Measurements from ENCODE around the gene DAZAP1.
A peak's percentile ranks its signal among the peaks of the same experiment; 100 is the strongest.

Gene DAZAP1

DNA sequence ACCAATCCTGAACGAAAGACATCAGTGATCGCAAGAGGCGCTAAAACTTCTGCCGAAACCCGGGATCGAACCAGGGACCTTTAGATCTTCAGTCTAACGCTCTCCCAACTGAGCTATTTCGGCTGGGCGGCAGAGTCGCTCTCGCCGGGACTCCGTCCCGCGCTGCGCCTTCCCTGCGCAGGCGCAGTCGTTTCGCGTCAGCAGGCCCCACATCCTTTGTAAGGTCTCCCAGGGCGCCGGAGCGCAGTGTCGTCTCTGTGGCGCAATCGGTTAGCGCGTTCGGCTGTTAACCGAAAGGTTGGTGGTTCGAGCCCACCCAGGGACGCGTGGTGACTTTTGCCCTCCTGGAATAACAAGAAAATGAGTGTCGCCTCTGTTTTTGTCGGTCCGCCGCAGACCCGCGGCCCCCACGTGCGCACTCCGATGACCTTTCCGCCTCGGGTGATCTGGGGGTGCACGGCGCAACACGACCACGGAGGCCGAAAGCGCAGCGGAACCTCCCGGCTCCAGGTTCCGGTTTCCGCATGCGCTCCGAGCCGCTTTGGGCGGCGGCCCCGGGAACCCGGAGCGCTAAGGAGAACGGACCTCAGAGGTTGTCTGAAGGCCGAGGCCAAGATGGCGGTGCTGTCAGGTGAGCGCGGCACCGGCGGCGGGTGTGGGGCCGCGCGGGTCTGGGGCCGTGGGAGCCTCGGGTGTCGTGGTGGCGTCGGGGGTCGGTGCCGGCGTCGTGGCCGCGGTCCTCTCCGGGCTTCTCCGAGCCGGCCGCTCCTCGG is 23.9 kb upstream of the DAZAP1 start, which contains the start of gene NDUFS7:
TSS of gene NDUFS7 (plus strand) at position 596 of the 773 bp plus-strand sequence. CDS start at position 616, 20 bp downstream.
- Histone ChIP-seq H3K27me3 (ENCODE audit: low read length) (no peaks in the 10 kb centered on the region), H3K36me3 (ENCODE audit: low read length) (no peaks in the 10 kb centered on the region), H3K4me3 (ENCODE audit: insufficient read depth, low read length, poor library complexity, severe bottlenecking) (peak within 1 kb of the TSS; percentile 81), H3K27ac (ENCODE audit: low read depth, low read length) (peak within 1 kb of the TSS; percentile 62), H3K79me2 (ENCODE audit: insufficient read depth, low read length) (peaks cover 13% of the 10 kb centered on the region), H3K4me2 (ENCODE audit: low read depth, low read length, poor library complexity, severe bottlenecking) (peak within 1 kb of the TSS; percentile 83), H3K9me2 (replicated peaks; ENCODE audit: insufficient read depth, low read length) (no peaks in the 10 kb centered on the region), H2AFZ (ENCODE audit: low read depth, low read length, severe bottlenecking) (peak within 1 kb of the TSS; percentile 62), H3F3A (ENCODE audit: insufficient read depth) (no peaks in the 10 kb centered on the region), H3K9me3 (ENCODE audit: insufficient read depth, low read length) (no peaks in the 10 kb centered on the region), H4K20me1 (ENCODE audit: low read depth, low read length) (no peaks in the 10 kb centered on the region), H3K9ac (ENCODE audit: low read length) (peak within 1 kb of the TSS; percentile 85)
- TF ChIP-seq, protein P1, sequence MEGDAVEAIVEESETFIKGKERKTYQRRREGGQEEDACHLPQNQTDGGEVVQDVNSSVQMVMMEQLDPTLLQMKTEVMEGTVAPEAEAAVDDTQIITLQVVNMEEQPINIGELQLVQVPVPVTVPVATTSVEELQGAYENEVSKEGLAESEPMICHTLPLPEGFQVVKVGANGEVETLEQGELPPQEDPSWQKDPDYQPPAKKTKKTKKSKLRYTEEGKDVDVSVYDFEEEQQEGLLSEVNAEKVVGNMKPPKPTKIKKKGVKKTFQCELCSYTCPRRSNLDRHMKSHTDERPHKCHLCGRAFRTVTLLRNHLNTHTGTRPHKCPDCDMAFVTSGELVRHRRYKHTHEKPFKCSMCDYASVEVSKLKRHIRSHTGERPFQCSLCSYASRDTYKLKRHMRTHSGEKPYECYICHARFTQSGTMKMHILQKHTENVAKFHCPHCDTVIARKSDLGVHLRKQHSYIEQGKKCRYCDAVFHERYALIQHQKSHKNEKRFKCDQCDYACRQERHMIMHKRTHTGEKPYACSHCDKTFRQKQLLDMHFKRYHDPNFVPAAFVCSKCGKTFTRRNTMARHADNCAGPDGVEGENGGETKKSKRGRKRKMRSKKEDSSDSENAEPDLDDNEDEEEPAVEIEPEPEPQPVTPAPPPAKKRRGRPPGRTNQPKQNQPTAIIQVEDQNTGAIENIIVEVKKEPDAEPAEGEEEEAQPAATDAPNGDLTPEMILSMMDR (IDR thresholded peaks at IDR 0.05; ENCODE audit: insufficient read depth, low read length, poor library complexity, severe bottlenecking), result no peak
- no peak for TF ChIP-seq EZH2phosphoT487 (conservative IDR thresholded peaks at IDR 0.05; ENCODE audit: low read length)

DNA sequence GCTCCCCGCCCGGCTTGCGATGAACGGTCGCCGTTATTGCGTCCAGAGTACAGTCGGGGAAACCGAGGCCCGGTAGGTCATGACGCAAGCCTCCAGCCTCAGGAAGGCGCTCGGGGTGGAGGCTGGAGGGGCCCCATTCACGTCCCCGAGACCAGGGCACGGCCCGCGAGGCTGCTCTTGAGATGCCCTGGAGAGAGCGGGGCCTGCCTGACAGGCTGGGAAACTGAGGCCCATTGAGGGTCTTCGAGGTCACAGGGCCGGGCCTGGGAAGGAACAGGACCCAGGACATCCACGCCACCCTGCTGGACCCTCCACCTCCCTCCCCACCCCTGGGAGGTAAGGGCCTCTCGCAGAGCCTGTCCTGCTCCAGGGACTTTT is 23.3 kb upstream of the DAZAP1 start:
- H3K4me2 ChIP-seq (ENCODE audit: low read depth, low read length, poor library complexity, severe bottlenecking), result peak overlapping the region; percentile 83
- H3K9me2 ChIP-seq (replicated peaks; ENCODE audit: insufficient read depth, low read length), result no peaks in the 10 kb centered on the region
- TF ChIP-seq, protein P1 (IDR thresholded peaks at IDR 0.05; ENCODE audit: insufficient read depth, low read length, poor library complexity, severe bottlenecking), result no peak
- TF ChIP-seq EZH2phosphoT487 (conservative IDR thresholded peaks at IDR 0.05; ENCODE audit: low read length), result no peak
- H4K20me1 ChIP-seq (ENCODE audit: low read depth, low read length), result no peaks in the 10 kb centered on the region
- no peaks in the 10 kb centered on the region for H3K27me3 ChIP-seq (ENCODE audit: low read length)
- H3K79me2 ChIP-seq (ENCODE audit: insufficient read depth, low read length), result peaks cover 13% of the 10 kb centered on the region
- no peaks in the 10 kb centered on the region for H3K9me3 ChIP-seq (ENCODE audit: insufficient read depth, low read length)
- 0 out of 2 replicates have a peak overlapping the region, but pooled peaks have one; percentile 17 for H3K27ac ChIP-seq (ENCODE audit: low read depth, low read length)
- peak overlapping the region; percentile 62 for H2AFZ ChIP-seq (ENCODE audit: low read depth, low read length, severe bottlenecking)
- no peaks in the 10 kb centered on the region for H3F3A ChIP-seq (ENCODE audit: insufficient read depth)
- H3K4me3 ChIP-seq (ENCODE audit: insufficient read depth, low read length, poor library complexity, severe bottlenecking), result peak overlapping the region; percentile 81
- no peaks in the 10 kb centered on the region for H3K36me3 ChIP-seq (ENCODE audit: low read length)
- peak overlapping the region; percentile 85 for H3K9ac ChIP-seq (ENCODE audit: low read length)

DNA sequence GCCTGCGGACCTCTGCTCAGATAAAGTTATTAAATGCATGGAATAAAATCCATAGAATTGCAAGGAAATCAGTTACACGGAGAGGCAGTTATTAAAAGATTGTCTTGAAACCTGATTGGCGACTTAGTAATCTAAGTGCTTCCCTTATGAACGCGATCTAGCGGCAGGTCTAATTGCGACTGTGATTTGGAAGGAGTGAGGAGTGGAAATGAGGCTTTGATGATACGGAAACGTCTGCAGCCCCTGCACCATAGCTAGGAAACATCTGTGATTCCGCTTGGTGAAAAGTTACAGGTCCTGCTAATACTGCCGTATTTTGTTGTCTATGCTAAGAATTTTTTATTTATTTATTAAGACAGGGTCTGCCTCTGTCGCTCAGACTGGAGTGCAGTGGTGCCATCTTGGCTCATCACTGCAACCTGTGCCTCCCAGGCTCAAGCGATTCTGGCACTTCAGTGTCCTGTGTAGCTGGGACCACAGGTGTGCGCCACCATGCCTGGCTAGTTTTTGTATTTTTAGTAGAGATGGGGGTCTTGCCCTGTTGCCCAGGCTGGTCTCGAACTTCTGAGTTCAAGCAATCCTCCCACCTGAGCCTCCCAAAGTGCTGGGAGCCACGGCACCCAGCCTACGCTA is 22.8 kb upstream of the DAZAP1 start:
- Histone ChIP-seq H3K4me3 (ENCODE audit: insufficient read depth, low read length, poor library complexity, severe bottlenecking) (peak overlapping the region; percentile 81), H3K27me3 (ENCODE audit: low read length) (no peaks in the 10 kb centered on the region), H3K9me3 (ENCODE audit: insufficient read depth, low read length) (no peaks in the 10 kb centered on the region), H3K27ac (ENCODE audit: low read depth, low read length) (no peak overlapping the region), H4K20me1 (ENCODE audit: low read depth, low read length) (no peaks in the 10 kb centered on the region), H3F3A (ENCODE audit: insufficient read depth) (no peaks in the 10 kb centered on the region), H3K9me2 (replicated peaks; ENCODE audit: insufficient read depth, low read length) (no peaks in the 10 kb centered on the region), H3K9ac (ENCODE audit: low read length) (peak overlapping the region; percentile 85), H3K79me2 (ENCODE audit: insufficient read depth, low read length) (peaks cover 13% of the 10 kb centered on the region), H2AFZ (ENCODE audit: low read depth, low read length, severe bottlenecking) (peak overlapping the region; percentile 62), H3K4me2 (ENCODE audit: low read depth, low read length, poor library complexity, severe bottlenecking) (peak overlapping the region; percentile 83), H3K36me3 (ENCODE audit: low read length) (no peaks in the 10 kb centered on the region)
- TF ChIP-seq, protein P1 (IDR thresholded peaks at IDR 0.05; ENCODE audit: insufficient read depth, low read length, poor library complexity, severe bottlenecking), result no peak
- no peak for TF ChIP-seq EZH2phosphoT487 (conservative IDR thresholded peaks at IDR 0.05; ENCODE audit: low read length)
